MM.1S (cell line): Measurements from ENCODE around the gene INO80B.

ENCODE experiments used
- EZH2 ChIP-seq: fragments of 300-600 bp; sonication (generic); optimal IDR thresholded peaks from 2 replicates; pipeline ENCODE3; 2017; ENCODE audit warnings: low read depth, mild to moderate bottlenecking, antibody characterized with exemption, low read length, mixed read lengths
- EZH2phosphoT487 ChIP-seq: fragments of 300-600 bp; sonication (generic); IDR thresholded peaks from 2 replicates; pipeline ENCODE4 v1.6.1; 2018; ENCODE audit warnings: antibody characterized with exemption, low read length
- TF ChIP-seq, protein P1 (sequence below): fragments of 300-600 bp; sonication (generic); IDR thresholded peaks from 2 replicates; pipeline ENCODE4 v1.5.1; 2016; ENCODE audit warnings: antibody characterized with exemption, low read length, mixed read lengths

DNA sequence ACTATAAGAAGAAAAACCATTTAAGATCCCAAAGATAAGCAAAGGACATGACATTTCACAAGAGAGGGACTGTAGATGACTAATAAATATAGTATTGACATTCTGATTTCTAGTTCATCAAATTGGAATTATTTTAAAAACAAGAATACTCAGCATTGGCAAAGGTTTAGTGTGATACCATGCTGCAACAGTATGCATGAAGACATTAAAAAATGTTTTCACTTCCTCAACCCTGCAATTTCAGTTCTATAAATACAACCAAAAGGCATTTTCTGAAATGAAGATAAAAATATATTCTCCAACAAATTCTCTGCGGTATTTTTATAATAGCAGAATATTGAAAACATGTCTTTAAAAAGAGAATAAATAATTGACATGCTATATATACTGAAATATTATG, 35.5 kb upstream of the INO80B start:
- TF ChIP-seq, protein P1, sequence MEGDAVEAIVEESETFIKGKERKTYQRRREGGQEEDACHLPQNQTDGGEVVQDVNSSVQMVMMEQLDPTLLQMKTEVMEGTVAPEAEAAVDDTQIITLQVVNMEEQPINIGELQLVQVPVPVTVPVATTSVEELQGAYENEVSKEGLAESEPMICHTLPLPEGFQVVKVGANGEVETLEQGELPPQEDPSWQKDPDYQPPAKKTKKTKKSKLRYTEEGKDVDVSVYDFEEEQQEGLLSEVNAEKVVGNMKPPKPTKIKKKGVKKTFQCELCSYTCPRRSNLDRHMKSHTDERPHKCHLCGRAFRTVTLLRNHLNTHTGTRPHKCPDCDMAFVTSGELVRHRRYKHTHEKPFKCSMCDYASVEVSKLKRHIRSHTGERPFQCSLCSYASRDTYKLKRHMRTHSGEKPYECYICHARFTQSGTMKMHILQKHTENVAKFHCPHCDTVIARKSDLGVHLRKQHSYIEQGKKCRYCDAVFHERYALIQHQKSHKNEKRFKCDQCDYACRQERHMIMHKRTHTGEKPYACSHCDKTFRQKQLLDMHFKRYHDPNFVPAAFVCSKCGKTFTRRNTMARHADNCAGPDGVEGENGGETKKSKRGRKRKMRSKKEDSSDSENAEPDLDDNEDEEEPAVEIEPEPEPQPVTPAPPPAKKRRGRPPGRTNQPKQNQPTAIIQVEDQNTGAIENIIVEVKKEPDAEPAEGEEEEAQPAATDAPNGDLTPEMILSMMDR: no peak
- TF ChIP-seq EZH2phosphoT487 (no peak), EZH2 (no peak)
